ENCODE results near the gene KCNA4.

DNA sequence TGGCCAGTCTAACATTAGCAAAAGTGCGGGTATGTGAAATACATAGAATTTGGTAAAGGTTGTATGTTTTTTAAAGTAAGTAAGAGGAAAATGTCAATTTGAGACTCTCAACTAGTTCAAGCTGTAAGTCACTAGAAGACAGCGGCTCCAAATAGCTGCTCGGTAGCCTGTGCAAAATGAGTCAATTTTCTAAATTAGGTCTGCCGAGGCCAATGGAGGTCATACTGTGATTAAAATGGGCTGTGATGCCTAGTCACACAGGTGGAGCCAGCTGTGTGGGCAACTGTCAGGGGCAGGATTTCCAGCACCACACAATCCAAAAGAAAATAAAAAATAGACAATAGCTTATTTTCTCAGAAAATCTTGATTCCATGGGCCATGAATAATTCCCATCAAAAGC, 32.3 kb downstream of the KCNA4 start:
- TF ChIP-seq TAF1 (IDR thresholded peaks at IDR 0.05; ENCODE audit: borderline replicate concordance, low read depth, low read length) (no peak), CTCF (IDR thresholded peaks at IDR 0.05) (no peak), RAD21 (IDR thresholded peaks at IDR 0.05; ENCODE audit: low read length) (no peak), POLR2AphosphoS5 (IDR thresholded peaks at IDR 0.05; ENCODE audit: low read depth, low read length) (no peak), TEAD4 (IDR thresholded peaks at IDR 0.05; ENCODE audit: borderline replicate concordance, insufficient read depth) (no peak), GATA2 (CRISPR knock-in tag; IDR thresholded peaks at IDR 0.05) (no peak), FOSL2 (IDR thresholded peaks at IDR 0.05; ENCODE audit: borderline replicate concordance, low read depth) (no peak), RFX5 (IDR thresholded peaks at IDR 0.05; ENCODE audit: low read length) (no peak)

All from SK-N-SH (cell line).